ENCODE measurements around the gene SIT1. TPM values are rescaled to one million over a fixed set of nuclear protein-coding genes. Genes with fewer than 3 reads are reported as not detected.

SIT1 gene
- total RNA-seq, 1 experiment from 2014 or later = not detected

GRCh38 chr9:35629597-35629996, 21.1 kb downstream of the SIT1 start:
- ChIA-PET CTCF (interaction anchor here (0.9 to 1.7 kb wide), 2 partner anchors 18 to 26 kb away, joined by 3 read pairs; no protein-coding TSS in a partner anchor), POLR2A (interaction anchor here (0.5 to 0.6 kb wide), 2 partner anchors 29 to 102 kb away, joined by 3 to 9 read pairs; partner anchors contain the start of gene CCDC107)
- no peak overlapping the region for H3K4me3 ChIP-seq (ENCODE audit: low read depth in 2 of 2, low read length in 2 of 2)
- in situ Hi-C loops (cut with HindIII; ENCODE audit: low pct_unique_long_range_greater_than_20kb, low sequenced_read_pairs) = no loop called here
- H3K36me3 ChIP-seq (ENCODE audit: control insufficient read depth, insufficient read depth, low read length) = no peaks in the 10 kb centered on the region
- no peaks in the 10 kb centered on the region for H3K27me3 ChIP-seq (ENCODE audit: control insufficient read depth, insufficient read depth, low read length)
- 0 out of 2 replicates have a peak, but pooled peaks cover 1% of the 10 kb centered on the region for H3K4me1 ChIP-seq (ENCODE audit: control insufficient read depth, insufficient read depth, low read length)
- no peak for DNase-seq (ENCODE audit: low read depth, low spot score)
- ATAC-seq = no peak
- H3K27ac ChIP-seq (ENCODE audit: low read length) = no peak overlapping the region
- no peaks in the 10 kb centered on the region for H3K9me3 ChIP-seq (ENCODE audit: control insufficient read depth, insufficient read depth, low read depth, low read length)
- TF ChIP-seq, protein P1, sequence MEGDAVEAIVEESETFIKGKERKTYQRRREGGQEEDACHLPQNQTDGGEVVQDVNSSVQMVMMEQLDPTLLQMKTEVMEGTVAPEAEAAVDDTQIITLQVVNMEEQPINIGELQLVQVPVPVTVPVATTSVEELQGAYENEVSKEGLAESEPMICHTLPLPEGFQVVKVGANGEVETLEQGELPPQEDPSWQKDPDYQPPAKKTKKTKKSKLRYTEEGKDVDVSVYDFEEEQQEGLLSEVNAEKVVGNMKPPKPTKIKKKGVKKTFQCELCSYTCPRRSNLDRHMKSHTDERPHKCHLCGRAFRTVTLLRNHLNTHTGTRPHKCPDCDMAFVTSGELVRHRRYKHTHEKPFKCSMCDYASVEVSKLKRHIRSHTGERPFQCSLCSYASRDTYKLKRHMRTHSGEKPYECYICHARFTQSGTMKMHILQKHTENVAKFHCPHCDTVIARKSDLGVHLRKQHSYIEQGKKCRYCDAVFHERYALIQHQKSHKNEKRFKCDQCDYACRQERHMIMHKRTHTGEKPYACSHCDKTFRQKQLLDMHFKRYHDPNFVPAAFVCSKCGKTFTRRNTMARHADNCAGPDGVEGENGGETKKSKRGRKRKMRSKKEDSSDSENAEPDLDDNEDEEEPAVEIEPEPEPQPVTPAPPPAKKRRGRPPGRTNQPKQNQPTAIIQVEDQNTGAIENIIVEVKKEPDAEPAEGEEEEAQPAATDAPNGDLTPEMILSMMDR (IDR thresholded peaks at IDR 0.05) = no peak
- TF ChIP-seq TCF7L2 (IDR thresholded peaks at IDR 0.05; ENCODE audit: low read depth, low read length) = no peak
- no peak for TF ChIP-seq REST (IDR thresholded peaks at IDR 0.05; ENCODE audit: insufficient read depth in 1 of 2, low read depth in 2 of 2, low read length in 1 of 2)
- TF ChIP-seq POLR2AphosphoS5 (IDR thresholded peaks at IDR 0.05; ENCODE audit: low read depth, low read length) = no peak
- no peak for TF ChIP-seq SIN3A (IDR thresholded peaks at IDR 0.05; ENCODE audit: borderline replicate concordance, insufficient read depth, low read depth, low read length)
- intact Hi-C loops (cut with micrococcal nuclease; ENCODE audit: unreplicated experiment) = no loop called here
- BruUV-seq (replicated peaks) = no TSS peak

- Histone ChIP-seq H3K27me3 (ENCODE audit: control insufficient read depth, insufficient read depth, low read length) (no peaks in the 10 kb centered on the region), H3K27ac (ENCODE audit: low read length) (no peak overlapping the region), H3K36me3 (ENCODE audit: control insufficient read depth, insufficient read depth, low read length) (no peaks in the 10 kb centered on the region), H3K4me3 (ENCODE audit: low read depth in 2 of 2, low read length in 2 of 2) (no peak overlapping the region), H3K9me3 (ENCODE audit: control insufficient read depth, insufficient read depth, low read depth, low read length) (no peaks in the 10 kb centered on the region), H3K4me1 (ENCODE audit: control insufficient read depth, insufficient read depth, low read length) (no peaks in the 10 kb centered on the region)
- POLR2A ChIA-PET = interaction anchor here (0.6 kb wide), 2 partner anchors 62 to 347 kb away, joined by 3 to 6 read pairs; no protein-coding TSS in a partner anchor
- CTCF ChIA-PET = interaction anchor here (0.9 kb wide), 1 partner anchor 16 kb away, joined by 3 read pairs; no protein-coding TSS in a partner anchor
- no TSS peak for BruUV-seq (replicated peaks)
- no peak for DNase-seq (ENCODE audit: low read depth, low spot score)
- TF ChIP-seq, protein P1 (IDR thresholded peaks at IDR 0.05) = no peak
- TF ChIP-seq SIN3A (IDR thresholded peaks at IDR 0.05; ENCODE audit: borderline replicate concordance, insufficient read depth, low read depth, low read length) (no peak), REST (IDR thresholded peaks at IDR 0.05; ENCODE audit: insufficient read depth in 1 of 2, low read depth in 2 of 2, low read length in 1 of 2) (no peak), TCF7L2 (IDR thresholded peaks at IDR 0.05; ENCODE audit: low read depth, low read length) (no peak), POLR2AphosphoS5 (IDR thresholded peaks at IDR 0.05; ENCODE audit: low read depth, low read length) (no peak)
- ATAC-seq = no peak
- intact Hi-C loops (cut with micrococcal nuclease; ENCODE audit: unreplicated experiment) = no loop called here
- in situ Hi-C loops (cut with HindIII; ENCODE audit: low pct_unique_long_range_greater_than_20kb, low sequenced_read_pairs) = no loop called here
These were observed 22.2 kb downstream of the SIT1 start for GRCh38 chr9:35628389-35628991.

Measured in Panc1 (cell line).